GM19328 (cell line): ENCODE measurements around the gene VPS45.

Experiments used
- ATAC-seq: cut with Tn5 transposase; IDR thresholded peaks from one replicate; pipeline ENCODE4 v1.9.1; 2021; ENCODE audit warnings: mild to moderate bottlenecking, moderate library complexity; ENCODE audit not compliant: unreplicated experiment

Gene VPS45

GRCh38 chr1:150072959-150073358 lies 5.4 kb downstream of the VPS45 start:
- ATAC-seq: no peak

GRCh38 chr1:150073516-150073915 lies 5.9 kb downstream of the VPS45 start:
- no peak for ATAC-seq

DNA sequence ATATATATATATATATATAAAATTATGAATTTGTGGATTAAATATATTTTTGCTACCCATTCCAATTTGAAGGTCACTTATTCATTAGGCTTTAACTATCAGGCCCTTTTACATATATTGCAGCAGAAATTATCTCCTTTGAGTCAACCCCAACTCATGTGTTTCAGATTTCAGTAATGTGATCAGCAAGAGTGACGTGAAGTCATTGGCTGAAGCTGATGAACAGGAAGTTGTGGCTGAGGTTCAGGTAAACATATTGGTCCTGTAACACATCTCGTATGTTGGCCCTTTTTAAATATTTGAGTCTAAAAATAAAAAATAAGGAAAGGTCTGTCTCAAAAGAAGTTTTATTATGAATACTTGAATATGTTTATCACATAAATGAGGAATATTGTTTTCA lies 8.5 kb downstream of the VPS45 start:
- no peak for ATAC-seq

DNA sequence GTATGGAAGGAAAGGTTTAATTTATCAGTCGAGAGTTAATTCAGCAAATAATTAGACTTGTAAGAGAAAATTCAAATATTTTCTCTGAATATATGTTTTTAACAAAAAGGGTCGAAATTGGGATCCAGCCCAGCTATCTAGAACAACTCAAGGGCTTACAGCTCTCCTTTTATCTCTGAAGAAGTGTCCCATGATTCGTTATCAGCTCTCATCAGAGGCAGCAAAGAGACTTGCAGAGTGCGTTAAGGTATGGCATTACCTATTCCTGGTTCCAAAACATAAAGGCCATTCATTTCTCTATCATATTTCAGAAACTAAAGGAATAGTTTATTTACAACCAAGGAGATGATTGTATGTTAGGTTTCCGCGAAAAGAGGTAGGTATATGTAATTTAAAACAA lies 9.4 kb downstream of the VPS45 start:
- no peak for ATAC-seq

- ATAC-seq: no peak
These were observed 13.2 kb downstream of the VPS45 start for GRCh38 chr1:150080784-150081183.

GRCh38 chr1:150082494-150082893 lies 14.9 kb downstream of the VPS45 start:
- ATAC-seq: no peak

- ATAC-seq: no peak
These were observed 16.3 kb downstream of the VPS45 start for GRCh38 chr1:150083907-150084306.

GRCh38 chr1:150085406-150085805 lies 17.8 kb downstream of the VPS45 start:
- ATAC-seq: no peak

GRCh38 chr1:150087415-150087814 lies 19.8 kb downstream of the VPS45 start:
- no peak for ATAC-seq

GRCh38 chr1:150089846-150090520 lies 22.4 kb downstream of the VPS45 start:
- ATAC-seq: no peak

DNA sequence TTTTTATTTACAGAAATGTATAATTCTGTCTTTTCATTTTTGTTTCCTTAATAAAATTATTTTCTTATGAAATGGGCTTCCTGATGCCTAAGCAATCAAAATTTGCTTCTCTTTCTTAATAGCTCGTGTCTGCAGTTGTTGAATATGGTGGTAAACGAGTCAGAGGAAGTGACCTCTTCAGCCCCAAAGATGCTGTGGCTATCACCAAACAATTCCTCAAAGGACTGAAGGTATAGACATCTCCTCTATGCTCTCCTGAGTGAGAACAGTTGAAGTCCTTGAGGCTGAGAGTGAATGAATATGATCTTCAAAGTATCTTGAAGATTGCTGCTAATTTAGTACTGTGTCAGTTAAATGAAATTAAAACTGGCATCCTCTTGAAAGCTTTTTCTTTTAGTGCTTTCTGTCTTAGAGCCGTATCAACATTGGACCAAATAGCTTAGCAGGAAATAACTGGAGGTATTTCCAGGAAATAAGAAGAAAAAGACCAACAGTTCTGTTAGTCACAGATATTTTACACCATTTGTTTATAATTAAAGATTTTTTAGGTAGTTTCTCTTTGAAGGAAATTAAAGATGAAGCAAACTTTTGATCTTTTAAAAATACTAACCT lies 24.7 kb downstream of the VPS45 start:
- ATAC-seq: no peak

DNA sequence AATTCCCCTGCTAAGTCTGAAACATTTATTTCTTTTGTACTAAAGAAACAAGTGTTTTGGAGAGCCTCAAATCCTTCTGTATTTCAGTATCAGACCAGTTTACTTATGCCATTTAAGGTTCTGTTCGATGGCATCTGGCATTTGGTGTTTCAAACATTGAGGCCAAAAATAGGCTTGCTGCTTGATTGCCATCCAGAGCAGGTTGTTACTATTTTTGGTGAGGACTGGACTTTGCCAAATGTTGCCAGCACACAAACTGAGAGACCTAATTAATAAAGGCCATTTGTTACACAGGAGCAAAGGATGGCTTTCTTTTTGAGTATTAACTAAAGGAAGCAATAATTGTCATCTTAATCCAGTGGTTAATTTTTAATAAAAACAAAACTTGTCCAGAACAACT lies 26.2 kb downstream of the VPS45 start:
- ATAC-seq: no peak

GRCh38 chr1:150094734-150095265 lies 27.2 kb downstream of the VPS45 start:
- no peak for ATAC-seq

DNA sequence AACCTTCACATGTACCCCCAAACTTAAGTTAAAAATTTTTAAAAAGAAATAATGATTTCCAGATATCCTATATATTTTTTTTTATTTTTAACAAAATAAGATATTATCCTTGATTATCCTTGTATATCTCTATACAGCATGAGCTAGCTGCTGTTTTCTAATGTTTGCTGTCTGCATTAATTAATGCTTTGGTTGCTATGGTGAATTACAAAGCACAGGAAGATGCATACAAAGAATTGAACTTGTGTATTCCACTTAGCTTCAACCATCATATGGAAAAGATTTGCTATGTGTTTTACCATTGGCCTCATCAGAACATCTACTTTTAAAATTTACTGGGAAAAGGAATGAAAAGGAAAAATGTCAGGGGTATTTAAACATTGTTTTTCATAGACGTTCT lies 35.4 kb downstream of the VPS45 start:
- no peak for ATAC-seq

DNA sequence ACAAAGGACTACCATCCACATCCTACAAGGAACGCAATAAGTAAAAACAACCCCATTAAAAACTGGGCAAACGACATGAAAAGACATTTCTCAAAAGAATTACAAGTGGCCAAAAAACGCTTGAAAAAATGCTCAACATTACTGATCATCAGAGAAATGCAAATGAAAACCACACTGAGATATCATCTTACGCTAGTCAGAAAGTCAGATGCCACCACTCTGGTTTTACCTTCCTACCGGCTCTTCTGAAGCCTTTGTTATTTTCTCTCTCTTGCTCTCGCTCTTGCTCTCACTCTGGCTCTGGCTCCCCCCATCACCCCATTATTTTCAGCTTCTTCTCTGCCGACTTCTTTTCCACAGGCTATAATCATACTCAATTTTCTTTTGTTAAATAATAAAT lies 38.8 kb downstream of the VPS45 start:
- ATAC-seq: no peak

DNA sequence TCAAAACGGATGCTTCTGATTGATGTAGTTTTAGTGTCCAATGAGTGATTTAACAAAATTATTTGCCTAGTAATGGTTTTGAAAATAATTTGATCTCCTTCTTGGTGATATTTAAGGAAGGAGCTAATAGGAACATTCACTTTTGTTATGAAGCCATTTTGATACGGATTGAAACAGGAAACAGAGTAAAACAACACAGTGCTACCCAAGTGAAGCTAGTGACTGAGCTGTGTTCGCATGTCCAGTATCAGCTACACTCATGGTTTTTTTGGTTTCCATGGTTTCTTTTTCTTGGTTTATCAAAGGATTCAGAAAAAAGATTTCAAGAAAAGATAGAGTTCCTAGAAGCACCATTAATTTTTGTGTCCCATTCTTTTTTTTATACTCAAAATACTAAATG lies 42.0 kb downstream of the VPS45 start:
- ATAC-seq: no peak

GRCh38 chr1:150110116-150110515 lies 42.5 kb downstream of the VPS45 start:
- no peak for ATAC-seq

- no peak for ATAC-seq
These were observed 44.1 kb downstream of the VPS45 start for GRCh38 chr1:150111670-150112069.

DNA sequence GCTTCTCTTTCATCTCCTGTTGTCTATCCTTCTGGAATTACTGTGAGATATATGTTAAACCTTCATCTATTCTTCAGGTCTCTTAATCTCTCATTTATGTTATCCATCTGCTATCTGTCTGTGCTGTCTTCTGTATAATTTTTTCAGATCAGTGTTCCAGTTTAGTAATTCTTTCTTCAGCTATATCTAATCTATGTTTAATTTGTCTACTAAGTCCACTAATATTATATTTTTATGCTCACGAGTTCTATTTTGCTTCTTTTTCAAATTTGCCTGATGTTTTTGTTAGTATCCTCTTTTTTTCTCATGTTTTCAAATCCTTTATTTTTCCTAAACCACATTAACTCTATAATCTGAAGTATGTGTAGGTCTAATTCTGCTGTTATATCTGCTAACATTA lies 47.5 kb downstream of the VPS45 start:
- ATAC-seq: no peak

DNA sequence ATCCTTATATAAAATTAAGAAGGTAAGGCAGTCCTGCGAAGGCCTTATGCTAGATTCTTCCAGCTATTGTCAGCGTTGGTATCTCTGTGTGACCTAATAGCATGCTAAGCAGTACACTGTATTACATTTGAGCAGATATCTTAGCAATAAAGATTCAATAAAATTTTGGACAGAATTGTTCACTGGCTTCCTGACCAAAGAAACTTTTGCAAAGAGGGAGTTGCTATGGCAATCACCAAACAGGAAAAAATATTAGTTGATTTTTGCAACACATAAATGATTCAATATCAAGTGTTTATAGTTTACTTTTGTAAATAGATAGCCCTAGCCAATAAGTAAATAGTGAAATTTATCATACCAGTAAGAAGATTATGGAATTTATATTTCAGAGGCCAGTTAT lies 51.1 kb downstream of the VPS45 start:
- ATAC-seq: no peak

- ATAC-seq: no peak
These were observed 53.8 kb downstream of the VPS45 start for GRCh38 chr1:150121236-150121862.

DNA sequence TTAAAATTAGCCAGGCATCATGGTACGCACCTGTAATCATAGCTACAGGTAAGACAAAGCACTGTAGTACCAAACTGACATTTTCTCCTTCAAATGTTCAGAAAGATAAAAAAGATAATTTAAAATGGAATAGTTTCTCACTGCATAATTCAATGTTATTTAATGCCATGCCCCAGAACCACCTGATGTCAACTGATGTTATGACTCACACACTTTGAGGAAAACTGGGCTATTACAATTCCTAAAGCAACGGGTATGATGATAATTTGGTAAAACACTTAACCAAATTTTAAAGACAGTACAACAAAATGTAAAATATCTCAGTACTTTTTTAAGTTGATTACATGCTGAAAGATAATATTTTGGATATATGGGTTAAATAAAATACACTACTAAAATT lies 59.2 kb downstream of the VPS45 start:
- ATAC-seq: no peak
